Skeletal muscle satellite cell (primary cell): Measurements from ENCODE around the gene VPS51.
"Not testable (repeated sequence)": the region's sequence is repeated elsewhere in the genome, so short reads cannot be mapped to it uniquely, and the experiment has no call there.

Experiments
- H3K27me3 ChIP-seq: 2 replicates; pipeline ENCODE4 v1.7.0; 2013; ENCODE audit warnings: low read length; ENCODE audit not compliant: control insufficient read depth, insufficient read depth
- H3K36me3 ChIP-seq: 2 replicates; pipeline ENCODE4 v1.7.0; 2013; ENCODE audit warnings: mild to moderate bottlenecking, control low read depth, low read length; ENCODE audit not compliant: insufficient read depth
- H3K4me1 ChIP-seq: 2 replicates; pipeline ENCODE4 v1.7.0; 2013; ENCODE audit warnings: low read length; ENCODE audit not compliant: control insufficient read depth, insufficient read depth
- H3K4me2 ChIP-seq: 2 replicates; pipeline ENCODE4 v1.7.0; 2013; ENCODE audit warnings: mild to moderate bottlenecking, low read length
- H3K4me3 ChIP-seq: 2 replicates; pipeline ENCODE4 v1.7.0; 2013; ENCODE audit warnings: low read length
- H3K9ac ChIP-seq: 2 replicates; pipeline ENCODE4 v1.7.0; 2013; ENCODE audit warnings: mild to moderate bottlenecking, low read depth, low read length, moderate library complexity
- H3K9me3 ChIP-seq: replicated peaks from 2 replicates; pipeline ENCODE4 v1.7.0; 2013; ENCODE audit warnings: mild to moderate bottlenecking, control low read depth, low read length

The VPS51 gene

DNA sequence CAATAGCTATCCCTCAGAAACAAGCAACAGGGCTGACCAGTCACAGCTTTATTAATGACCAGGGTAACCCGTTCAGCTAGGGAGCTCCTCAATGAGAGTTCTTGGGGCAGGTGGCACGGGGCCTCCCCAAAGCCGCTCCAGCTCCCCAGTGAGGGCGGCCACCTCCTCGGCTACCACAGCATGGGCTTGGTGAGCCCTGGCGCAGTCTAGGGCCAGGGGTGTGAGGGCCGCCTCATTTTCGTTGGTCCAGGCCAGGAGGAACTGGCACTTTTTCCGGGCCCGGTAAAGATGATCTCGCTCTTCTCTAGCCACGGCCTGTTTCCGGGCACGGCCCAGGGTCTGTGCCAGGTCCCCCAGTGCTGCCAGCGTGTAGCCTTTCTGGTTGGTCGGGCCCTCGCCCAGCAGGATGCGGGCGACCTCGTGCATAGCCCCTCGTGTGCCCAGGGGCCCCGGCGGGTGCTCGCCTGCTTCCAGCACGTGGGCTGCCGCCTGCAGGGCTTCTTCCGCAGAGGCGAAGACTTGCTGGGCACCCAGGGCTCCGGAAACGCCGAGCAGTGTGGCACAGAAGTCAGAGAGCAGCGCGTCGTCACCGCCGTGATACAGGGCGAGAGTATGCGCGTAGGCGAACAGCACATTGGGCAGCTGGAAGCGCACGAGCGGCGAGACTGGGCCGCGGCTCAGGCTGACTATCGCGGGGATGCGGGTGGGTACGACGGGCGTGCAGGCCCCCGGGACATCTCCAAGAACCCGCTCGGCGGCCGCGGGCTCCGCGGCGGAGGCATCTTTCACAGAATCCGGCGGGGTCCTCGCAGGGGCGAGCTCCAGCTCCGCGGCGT is 20.6 kb downstream of the VPS51 start:
- peaks cover 41% of the 10 kb centered on the region for H3K36me3 ChIP-seq
- peaks cover 36% of the 10 kb centered on the region for H3K4me1 ChIP-seq

DNA sequence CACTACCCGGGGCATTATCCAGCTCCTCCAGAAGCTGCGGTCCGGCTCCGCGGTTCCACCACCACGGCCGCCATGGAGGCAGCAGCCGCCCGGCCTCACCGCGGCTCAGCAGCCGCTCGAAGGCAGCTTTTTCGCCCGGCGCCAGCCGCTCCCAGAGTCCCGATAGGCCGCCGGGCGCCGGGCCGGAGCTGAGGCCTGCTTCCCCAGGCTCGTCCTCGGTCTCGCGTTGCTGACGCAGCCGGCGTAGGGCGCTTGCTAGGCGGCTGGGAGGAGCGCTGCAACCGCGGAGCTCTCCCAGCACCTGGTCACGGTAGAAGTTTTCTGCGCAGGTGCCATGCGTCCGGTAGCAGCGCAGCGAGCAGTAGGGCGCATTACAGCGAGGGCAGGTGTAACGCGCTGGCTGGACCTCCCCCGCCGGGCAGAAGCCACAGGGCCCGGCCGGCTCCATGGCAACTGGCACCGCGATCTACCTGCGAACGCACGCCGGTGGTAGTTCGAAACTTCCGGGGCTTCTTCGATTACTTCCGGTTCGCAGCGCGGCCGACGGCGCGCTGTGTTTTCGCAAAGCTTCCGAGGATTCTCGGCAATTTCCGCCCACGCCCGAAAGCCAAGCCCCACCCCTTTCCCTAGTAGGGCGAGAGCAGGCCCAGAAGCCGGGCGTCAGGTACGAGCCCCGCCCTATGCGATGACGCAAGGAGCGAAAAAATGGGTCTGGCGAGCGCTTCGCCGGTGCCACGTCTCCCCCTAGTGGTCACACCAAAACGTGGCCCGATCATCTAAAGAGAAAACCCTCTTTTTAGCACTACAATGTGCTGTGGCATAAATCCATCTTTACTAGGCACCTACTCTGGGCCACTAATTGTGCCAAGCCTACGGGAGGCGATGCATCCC is 21.4 kb downstream of the VPS51 start, which contains the start of gene ZNHIT2:
Gene ZNHIT2 (minus strand): TSS at position 496 of the 891 bp plus-strand sequence. CDS start 48 bp downstream, at position 448.
- H3K4me2 ChIP-seq = peak within 1 kb of the TSS; percentile 86
- H3K27me3 ChIP-seq = no peaks in the 10 kb centered on the region
- H3K36me3 ChIP-seq = peaks cover 42% of the 10 kb centered on the region
- H3K4me1 ChIP-seq = peaks cover 28% of the 10 kb centered on the region
- peak within 1 kb of the TSS; percentile 84 for H3K4me3 ChIP-seq
- H3K9me3 ChIP-seq = no peaks in the 10 kb centered on the region
- H3K9ac ChIP-seq = peak within 1 kb of the TSS; percentile 93

More for the DNA sequence above, 20.6 kb downstream of the VPS51 start:
- Histone ChIP-seq H3K4me2 (peak overlapping the region; percentile 86), H3K9me3 (no peaks in the 10 kb centered on the region), H3K27me3 (no peaks in the 10 kb centered on the region), H3K4me3 (peak overlapping the region; percentile 84), H3K9ac (peak overlapping the region; percentile 93)

DNA sequence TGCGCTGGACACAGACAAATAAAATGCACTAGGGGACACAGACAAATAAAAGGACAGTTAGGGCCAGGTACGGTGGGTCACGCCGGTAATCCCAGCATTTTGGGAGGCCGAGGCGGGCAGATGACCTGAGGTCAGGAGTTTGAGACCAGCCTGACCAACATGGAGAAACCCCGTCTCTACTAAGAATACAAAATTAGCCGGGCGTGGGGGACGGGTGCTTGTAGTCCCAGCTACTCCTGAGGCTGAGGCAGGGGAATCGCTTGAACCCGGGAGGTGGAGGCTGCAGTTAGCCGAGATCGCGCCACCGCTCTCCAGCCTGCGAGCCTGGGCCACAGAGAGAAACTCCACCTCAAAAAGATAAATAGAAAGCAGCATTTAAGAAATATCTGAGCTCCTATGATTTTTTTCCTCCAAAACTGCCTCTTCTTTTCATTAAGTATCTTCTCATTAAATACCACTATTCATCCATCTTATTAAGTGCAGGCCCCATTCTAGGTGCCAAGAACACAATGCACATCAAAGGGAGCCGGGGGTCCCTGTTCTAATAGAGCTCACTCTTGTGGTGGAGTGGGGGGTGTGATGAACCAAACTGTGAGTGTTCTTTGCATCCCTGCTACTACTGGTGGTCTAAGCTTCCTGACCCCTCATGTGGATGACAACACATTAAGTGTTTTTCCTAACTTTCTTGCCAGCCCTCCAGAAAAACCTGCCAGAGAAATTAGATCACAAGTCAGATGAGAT is 22.3 kb downstream of the VPS51 start:
- Histone ChIP-seq H3K27me3 (no peaks in the 10 kb centered on the region), H3K36me3 (peaks cover 42% of the 10 kb centered on the region), H3K4me2 (no peak overlapping the region), H3K9ac (no peak overlapping the region), H3K9me3 (no peaks in the 10 kb centered on the region), H3K4me3 (no peak overlapping the region), H3K4me1 (peaks cover 26% of the 10 kb centered on the region)

DNA sequence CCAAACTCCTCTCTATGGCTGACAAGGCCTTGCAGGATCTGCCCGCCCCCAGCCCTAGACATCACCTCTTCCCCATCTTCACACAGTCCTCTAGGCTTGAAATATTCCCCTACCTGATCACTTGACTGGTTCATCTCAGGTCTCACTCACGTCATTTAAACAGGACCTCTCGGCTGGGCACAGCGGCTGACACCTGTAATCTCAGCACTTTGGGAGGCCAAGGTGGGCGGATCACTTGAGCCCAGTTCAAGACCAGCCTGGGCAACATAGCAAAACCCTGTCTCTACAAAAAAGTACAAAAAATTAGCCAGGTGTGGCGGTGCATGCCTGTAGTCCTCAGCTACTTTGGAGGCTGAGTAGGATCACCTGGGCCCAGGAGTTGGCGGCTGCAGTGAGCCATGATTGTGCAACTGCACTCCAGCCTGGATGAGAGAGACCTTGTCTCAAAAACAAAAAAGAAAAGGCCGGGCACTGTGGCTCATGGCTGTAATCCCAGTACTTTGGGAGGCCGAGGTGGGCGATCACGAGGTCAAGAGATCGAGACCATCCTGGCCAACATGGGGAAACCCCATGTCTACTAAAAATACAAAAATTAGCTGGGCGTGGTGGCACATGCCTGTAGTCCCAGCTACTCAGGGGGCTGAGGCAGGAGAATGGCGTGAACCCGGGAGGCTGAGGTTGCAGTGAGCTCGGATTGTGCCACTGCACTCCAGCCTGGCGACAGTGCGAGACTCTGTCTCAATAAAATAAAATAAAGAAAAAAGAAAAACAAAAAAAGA is 23.1 kb downstream of the VPS51 start:
- Histone ChIP-seq H3K4me1 (peaks cover 24% of the 10 kb centered on the region), H3K36me3 (peaks cover 42% of the 10 kb centered on the region)
- not testable (repeated sequence) for H3K9me3 ChIP-seq, H3K27me3 ChIP-seq, H3K4me3 ChIP-seq, H3K9ac ChIP-seq, H3K4me2 ChIP-seq

DNA sequence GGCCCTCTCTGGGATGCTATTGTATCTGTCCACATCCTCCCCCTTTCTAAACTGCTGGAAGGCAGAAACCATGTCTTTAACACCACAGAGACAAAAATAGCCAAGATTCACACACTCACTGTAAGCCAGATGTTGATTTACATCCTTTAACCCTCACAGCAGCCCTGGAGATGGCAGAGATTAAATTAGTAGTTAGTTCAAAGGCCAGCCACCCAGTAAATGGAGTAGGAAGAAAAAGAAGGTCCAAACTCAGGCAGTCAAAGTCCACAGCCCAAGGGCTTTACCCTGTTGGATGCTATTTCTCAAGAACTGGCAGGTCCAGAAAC is 23.6 kb downstream of the VPS51 start:
- H3K4me1 ChIP-seq = peaks cover 24% of the 10 kb centered on the region
- H3K4me2 ChIP-seq = no peak overlapping the region
- no peak overlapping the region for H3K9ac ChIP-seq
- H3K27me3 ChIP-seq = no peaks in the 10 kb centered on the region
- peaks cover 44% of the 10 kb centered on the region for H3K36me3 ChIP-seq
- no peak overlapping the region for H3K4me3 ChIP-seq
- no peaks in the 10 kb centered on the region for H3K9me3 ChIP-seq

DNA sequence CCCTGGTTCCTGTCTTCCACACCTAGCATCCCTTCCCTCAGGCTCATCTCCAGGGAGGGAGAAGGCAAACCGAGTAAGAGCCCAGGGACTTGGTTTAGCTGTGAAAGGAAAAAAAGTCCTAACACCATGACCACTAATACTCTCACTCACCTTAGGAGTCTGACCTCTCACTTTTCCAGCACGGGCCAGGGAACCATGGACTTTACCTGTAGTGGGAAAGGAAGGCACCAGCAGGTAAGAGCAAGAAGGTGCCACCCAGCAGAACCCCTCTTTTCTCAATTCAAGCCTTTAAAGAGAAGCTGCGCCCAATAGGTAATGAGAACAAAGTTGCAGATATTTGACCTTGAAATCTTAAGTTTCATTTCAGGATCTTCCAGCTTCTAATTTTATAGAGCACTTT is 24.8 kb downstream of the VPS51 start:
- Histone ChIP-seq H3K4me2 (peak overlapping the region; percentile 85), H3K36me3 (peaks cover 52% of the 10 kb centered on the region), H3K9me3 (no peaks in the 10 kb centered on the region)

DNA sequence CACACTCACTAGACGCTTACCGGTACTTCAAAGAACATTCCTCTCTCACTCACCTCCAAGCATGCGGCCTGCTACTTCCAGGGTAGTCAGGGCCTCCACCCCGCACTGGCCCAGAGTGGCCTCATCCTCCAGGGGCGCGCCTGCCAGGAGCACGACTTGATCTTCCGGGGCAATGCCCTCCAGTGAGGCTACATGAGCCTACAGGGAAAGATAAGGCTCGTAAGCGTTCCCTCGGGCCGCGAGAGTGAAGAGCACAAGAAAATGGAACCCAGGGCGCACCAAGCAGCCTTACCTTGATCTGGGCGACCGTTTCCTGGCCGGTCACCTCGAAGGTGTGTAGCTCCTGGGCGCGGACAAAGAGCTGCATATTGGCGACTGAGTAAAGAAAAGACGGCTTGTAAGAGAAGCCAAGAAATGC is 25.4 kb downstream of the VPS51 start:
- no peaks in the 10 kb centered on the region for H3K9me3 ChIP-seq
- no peaks in the 10 kb centered on the region for H3K27me3 ChIP-seq
- peak overlapping the region; percentile 97 for H3K9ac ChIP-seq
- peaks cover 17% of the 10 kb centered on the region for H3K4me1 ChIP-seq
- H3K36me3 ChIP-seq = peaks cover 51% of the 10 kb centered on the region
- H3K4me3 ChIP-seq = peak overlapping the region; percentile 95
- H3K4me2 ChIP-seq = peak overlapping the region; percentile 85

More for the DNA sequence above, 24.8 kb downstream of the VPS51 start:
- Histone ChIP-seq H3K4me1 (peaks cover 24% of the 10 kb centered on the region), H3K4me3 (peak overlapping the region; percentile 95), H3K9ac (peak overlapping the region; percentile 97), H3K27me3 (no peaks in the 10 kb centered on the region)

DNA sequence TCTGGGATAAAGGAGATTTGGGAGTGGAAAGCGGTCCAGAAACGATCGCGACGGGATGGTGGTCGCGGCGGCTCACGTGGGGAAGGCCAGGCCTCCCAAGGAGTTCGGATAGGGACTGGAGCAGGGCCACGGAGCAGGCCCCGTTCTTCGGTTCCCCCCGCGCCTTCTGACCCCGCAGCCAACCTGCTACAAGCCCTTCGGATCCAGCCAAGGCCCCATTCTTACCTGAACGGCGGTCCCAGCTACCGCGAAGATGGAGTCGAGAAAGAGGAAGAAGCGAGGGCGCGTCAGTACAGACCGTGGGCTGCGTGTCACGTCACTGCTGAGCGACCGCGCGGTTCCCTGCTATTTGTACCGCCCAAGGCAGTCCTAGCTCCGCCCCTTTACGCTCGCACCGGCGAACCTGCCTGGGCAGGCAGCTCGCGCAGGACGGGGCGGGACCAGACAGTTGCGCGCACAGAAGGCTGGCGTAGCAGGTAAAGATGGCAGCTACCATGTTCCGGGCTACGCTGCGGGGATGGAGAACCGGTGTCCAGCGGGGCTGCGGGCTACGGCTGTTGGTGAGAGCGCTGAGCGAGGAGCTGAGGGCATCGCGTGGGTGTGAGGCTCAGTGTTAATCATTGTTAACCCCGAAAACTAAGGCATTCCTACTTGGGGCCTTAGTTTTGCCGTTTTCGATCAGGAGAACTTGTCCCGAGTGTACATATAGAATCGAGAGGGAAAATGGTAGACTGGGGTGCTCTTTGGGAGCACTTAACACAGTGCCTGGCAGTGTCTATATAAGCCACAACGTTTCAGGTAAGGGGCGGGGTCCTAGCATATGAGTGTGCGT is 26.1 kb downstream of the VPS51 start, which contains the start of the genes FAU and MRPL49:
Gene FAU (minus strand): TSS at position 270 of the 832 bp plus-strand sequence. CDS start 321 bp downstream, outside the sequence.
Gene MRPL49 (plus strand): TSS at position 457 of the 832 bp plus-strand sequence. CDS start 26 bp downstream, at position 483.
- H3K9ac ChIP-seq = peak within 1 kb of the TSS; percentile 97
- no peaks in the 10 kb centered on the region for H3K27me3 ChIP-seq
- H3K4me2 ChIP-seq = peak within 1 kb of the TSS; percentile 85
- H3K4me1 ChIP-seq = peaks cover 13% of the 10 kb centered on the region
- no peaks in the 10 kb centered on the region for H3K9me3 ChIP-seq
- H3K36me3 ChIP-seq = peaks cover 57% of the 10 kb centered on the region
- H3K4me3 ChIP-seq = peak within 1 kb of the TSS; percentile 95

DNA sequence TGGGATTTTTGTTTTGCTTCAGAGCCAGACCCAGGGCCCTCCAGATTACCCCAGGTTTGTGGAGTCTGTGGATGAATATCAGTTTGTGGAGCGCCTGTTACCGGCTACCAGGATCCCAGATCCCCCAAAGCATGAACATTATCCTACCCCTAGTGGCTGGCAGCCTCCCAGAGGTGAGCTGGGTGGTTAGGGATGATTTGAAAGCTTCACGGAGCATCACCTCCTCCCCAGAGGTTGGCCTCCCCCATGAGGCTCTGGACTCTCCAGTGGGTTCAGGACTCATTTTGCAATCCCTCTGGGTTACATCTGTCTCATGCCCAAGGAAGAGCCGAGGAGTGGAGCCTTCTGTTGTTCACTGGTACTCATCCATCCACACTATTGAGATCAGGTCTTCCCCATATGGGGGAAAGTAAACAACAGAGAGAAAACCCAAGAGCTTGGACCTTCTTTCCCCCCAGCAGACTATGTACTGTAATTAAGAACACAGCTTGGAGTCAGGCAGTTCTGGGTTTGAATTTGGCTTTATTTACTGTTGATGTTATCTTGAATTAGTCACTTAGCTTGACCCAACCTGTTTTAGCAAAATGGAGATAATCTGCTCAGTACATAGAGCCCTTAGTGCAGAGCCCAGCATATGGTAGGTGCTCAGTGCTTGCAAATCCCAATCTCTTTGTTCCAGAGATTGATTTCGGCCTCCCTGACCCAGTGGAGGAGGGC is 28.6 kb downstream of the VPS51 start:
- H3K4me1 ChIP-seq = peaks cover 13% of the 10 kb centered on the region
- no peaks in the 10 kb centered on the region for H3K9me3 ChIP-seq
- no peak overlapping the region for H3K4me2 ChIP-seq
- H3K9ac ChIP-seq = no peak overlapping the region
- H3K27me3 ChIP-seq = no peaks in the 10 kb centered on the region
- H3K36me3 ChIP-seq = peaks cover 69% of the 10 kb centered on the region
- no peak overlapping the region for H3K4me3 ChIP-seq
